ENCODE measurements around the gene CRELD1.

DNA sequence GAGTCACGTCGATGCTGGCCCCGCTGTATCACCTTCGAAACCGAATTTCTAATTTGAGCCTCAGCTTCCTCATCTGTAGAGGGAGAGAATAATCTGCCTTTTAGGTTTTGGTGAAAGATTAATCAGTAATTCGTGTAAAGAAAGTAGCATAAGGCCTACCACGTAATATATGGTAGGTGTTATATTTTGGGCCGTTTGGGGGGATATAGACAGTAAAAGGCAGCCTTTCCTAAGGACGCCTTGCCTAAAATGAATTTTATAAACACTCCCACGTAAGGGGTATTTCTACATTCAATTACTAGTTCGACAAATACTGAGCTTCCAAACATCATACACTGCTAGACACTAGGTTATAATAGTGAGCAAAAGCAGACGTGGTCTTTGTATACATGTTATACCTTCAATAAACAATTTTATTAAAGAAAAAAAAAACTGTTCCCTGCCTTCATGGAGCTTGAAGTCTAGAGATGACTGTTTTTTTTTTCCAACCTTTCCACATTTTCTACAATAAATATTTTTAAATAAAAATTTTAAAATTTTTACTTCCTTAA is 42.5 kb upstream of the CRELD1 start:
- TF ChIP-seq, protein P1, sequence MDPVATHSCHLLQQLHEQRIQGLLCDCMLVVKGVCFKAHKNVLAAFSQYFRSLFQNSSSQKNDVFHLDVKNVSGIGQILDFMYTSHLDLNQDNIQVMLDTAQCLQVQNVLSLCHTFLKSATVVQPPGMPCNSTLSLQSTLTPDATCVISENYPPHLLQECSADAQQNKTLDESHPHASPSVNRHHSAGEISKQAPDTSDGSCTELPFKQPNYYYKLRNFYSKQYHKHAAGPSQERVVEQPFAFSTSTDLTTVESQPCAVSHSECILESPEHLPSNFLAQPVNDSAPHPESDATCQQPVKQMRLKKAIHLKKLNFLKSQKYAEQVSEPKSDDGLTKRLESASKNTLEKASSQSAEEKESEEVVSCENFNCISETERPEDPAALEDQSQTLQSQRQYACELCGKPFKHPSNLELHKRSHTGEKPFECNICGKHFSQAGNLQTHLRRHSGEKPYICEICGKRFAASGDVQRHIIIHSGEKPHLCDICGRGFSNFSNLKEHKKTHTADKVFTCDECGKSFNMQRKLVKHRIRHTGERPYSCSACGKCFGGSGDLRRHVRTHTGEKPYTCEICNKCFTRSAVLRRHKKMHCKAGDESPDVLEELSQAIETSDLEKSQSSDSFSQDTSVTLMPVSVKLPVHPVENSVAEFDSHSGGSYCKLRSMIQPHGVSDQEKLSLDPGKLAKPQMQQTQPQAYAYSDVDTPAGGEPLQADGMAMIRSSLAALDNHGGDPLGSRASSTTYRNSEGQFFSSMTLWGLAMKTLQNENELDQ (CRISPR knock-in tag; IDR thresholded peaks at IDR 0.05; ENCODE audit: borderline replicate concordance) = no peak
- TF ChIP-seq CBX5 (CRISPR knock-in tag; IDR thresholded peaks at IDR 0.05; ENCODE audit: borderline replicate concordance) = no peak
- TF ChIP-seq, protein P2, sequence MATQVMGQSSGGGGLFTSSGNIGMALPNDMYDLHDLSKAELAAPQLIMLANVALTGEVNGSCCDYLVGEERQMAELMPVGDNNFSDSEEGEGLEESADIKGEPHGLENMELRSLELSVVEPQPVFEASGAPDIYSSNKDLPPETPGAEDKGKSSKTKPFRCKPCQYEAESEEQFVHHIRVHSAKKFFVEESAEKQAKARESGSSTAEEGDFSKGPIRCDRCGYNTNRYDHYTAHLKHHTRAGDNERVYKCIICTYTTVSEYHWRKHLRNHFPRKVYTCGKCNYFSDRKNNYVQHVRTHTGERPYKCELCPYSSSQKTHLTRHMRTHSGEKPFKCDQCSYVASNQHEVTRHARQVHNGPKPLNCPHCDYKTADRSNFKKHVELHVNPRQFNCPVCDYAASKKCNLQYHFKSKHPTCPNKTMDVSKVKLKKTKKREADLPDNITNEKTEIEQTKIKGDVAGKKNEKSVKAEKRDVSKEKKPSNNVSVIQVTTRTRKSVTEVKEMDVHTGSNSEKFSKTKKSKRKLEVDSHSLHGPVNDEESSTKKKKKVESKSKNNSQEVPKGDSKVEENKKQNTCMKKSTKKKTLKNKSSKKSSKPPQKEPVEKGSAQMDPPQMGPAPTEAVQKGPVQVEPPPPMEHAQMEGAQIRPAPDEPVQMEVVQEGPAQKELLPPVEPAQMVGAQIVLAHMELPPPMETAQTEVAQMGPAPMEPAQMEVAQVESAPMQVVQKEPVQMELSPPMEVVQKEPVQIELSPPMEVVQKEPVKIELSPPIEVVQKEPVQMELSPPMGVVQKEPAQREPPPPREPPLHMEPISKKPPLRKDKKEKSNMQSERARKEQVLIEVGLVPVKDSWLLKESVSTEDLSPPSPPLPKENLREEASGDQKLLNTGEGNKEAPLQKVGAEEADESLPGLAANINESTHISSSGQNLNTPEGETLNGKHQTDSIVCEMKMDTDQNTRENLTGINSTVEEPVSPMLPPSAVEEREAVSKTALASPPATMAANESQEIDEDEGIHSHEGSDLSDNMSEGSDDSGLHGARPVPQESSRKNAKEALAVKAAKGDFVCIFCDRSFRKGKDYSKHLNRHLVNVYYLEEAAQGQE (IDR thresholded peaks at IDR 0.05; ENCODE audit: borderline replicate concordance in 1 of 2, low read depth in 1 of 2, low read length in 2 of 2) = no peak
- TF ChIP-seq POLR2A (IDR thresholded peaks at IDR 0.05; ENCODE audit: insufficient read depth in 1 of 2, low read depth in 2 of 2, low read length in 2 of 2) = no peak
